Measurements from ENCODE around the gene SOWAHC. TPM values are rescaled to one million over a fixed set of nuclear protein-coding genes. Genes with fewer than 3 reads are reported as not detected.
A peak's percentile ranks its signal among the peaks of the same experiment; 100 is the strongest.
"Not testable (repeated sequence)": the region's sequence is repeated elsewhere in the genome, so short reads cannot be mapped to it uniquely, and the experiment has no call there.

SOWAHC gene
- total RNA-seq, 1 experiment from 2014 or later: 21.4 TPM

- H3K4me1 ChIP-seq: peaks cover 34% of the 10 kb centered on the region
- CTCF ChIA-PET: interaction anchor here (0.5 to 1.6 kb wide), 4 partner anchors 9 to 49 kb away, joined by 3 to 11 read pairs (median 4); partner anchors contain the start of genes SEPTIN10 and SOWAHC
- H3K36me3 ChIP-seq (ENCODE audit: control insufficient read depth, insufficient read depth, low read length): no peaks in the 10 kb centered on the region
- Mint-ChIP-seq H3K4me1 (ENCODE audit: low read depth, unreplicated experiment) (peaks cover 27% of the 10 kb centered on the region), H3K36me3 (ENCODE audit: insufficient read depth, unreplicated experiment) (no peaks in the 10 kb centered on the region), H3K27me3 (ENCODE audit: insufficient read depth, unreplicated experiment) (no peaks in the 10 kb centered on the region), H3K4me3 (ENCODE audit: unreplicated experiment) (peak overlapping the region; percentile 50), H3K9me3 (ENCODE audit: unreplicated experiment) (no peaks in the 10 kb centered on the region), H3K27ac (ENCODE audit: unreplicated experiment) (peak overlapping the region; percentile 73)
- POLR2A ChIA-PET: interaction anchor here (0.9 to 3.0 kb wide), 2 partner anchors 10 to 22 kb away, joined by 6 to 29 read pairs; partner anchors contain the start of genes SEPTIN10 and SOWAHC
- H3K27me3 ChIP-seq (replicated peaks; ENCODE audit: control insufficient read depth, insufficient read depth, low read length): no peaks in the 10 kb centered on the region
- intact Hi-C loops (cut with micrococcal nuclease; ENCODE audit: unreplicated experiment): loop anchor here (1.0 kb wide), 3 partner anchors 8 to 20 kb away; partner anchors contain the start of gene SOWAHC
- peak; percentile 79 to 82 for DNase-seq
- no peaks in the 10 kb centered on the region for H3K9me3 ChIP-seq
- TF ChIP-seq, protein P1, sequence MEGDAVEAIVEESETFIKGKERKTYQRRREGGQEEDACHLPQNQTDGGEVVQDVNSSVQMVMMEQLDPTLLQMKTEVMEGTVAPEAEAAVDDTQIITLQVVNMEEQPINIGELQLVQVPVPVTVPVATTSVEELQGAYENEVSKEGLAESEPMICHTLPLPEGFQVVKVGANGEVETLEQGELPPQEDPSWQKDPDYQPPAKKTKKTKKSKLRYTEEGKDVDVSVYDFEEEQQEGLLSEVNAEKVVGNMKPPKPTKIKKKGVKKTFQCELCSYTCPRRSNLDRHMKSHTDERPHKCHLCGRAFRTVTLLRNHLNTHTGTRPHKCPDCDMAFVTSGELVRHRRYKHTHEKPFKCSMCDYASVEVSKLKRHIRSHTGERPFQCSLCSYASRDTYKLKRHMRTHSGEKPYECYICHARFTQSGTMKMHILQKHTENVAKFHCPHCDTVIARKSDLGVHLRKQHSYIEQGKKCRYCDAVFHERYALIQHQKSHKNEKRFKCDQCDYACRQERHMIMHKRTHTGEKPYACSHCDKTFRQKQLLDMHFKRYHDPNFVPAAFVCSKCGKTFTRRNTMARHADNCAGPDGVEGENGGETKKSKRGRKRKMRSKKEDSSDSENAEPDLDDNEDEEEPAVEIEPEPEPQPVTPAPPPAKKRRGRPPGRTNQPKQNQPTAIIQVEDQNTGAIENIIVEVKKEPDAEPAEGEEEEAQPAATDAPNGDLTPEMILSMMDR (IDR thresholded peaks at IDR 0.05; ENCODE audit: insufficient read depth in 1 of 2, low read depth in 1 of 2, low read length in 1 of 2, severe bottlenecking in 1 of 2, unreplicated experiment in 1 of 2): no peak
- no peak overlapping the region for H3K4me3 ChIP-seq (ENCODE audit: low read depth, low read length)
- no TSS peak for BruUV-seq (replicated peaks)
Measured at GRCh38 chr2:109623923-109624322, 9.8 kb downstream of the SOWAHC start.

GRCh38 chr2:109624339-109624738 is 10.2 kb downstream of the SOWAHC start:
- Histone ChIP-seq H3K4me3 (ENCODE audit: low read depth, low read length) (no peak overlapping the region), H3K9me3 (no peaks in the 10 kb centered on the region), H3K27me3 (replicated peaks; ENCODE audit: control insufficient read depth, insufficient read depth, low read length) (no peaks in the 10 kb centered on the region), H3K36me3 (ENCODE audit: control insufficient read depth, insufficient read depth, low read length) (no peaks in the 10 kb centered on the region), H3K4me1 (peaks cover 30% of the 10 kb centered on the region)
- no peaks in the 10 kb centered on the region for H3K9me3 Mint-ChIP-seq (ENCODE audit: unreplicated experiment)
- BruUV-seq (replicated peaks): no TSS peak
- no peaks in the 10 kb centered on the region for H3K36me3 Mint-ChIP-seq (ENCODE audit: insufficient read depth, unreplicated experiment)
- POLR2A ChIA-PET: interaction anchor here (3.0 kb wide), 1 partner anchor 10 kb away, joined by 29 read pairs; the partner anchor contains the start of genes SEPTIN10 and SOWAHC
- peak overlapping the region; percentile 73 for H3K27ac Mint-ChIP-seq (ENCODE audit: unreplicated experiment)
- peak overlapping the region; percentile 50 for H3K4me3 Mint-ChIP-seq (ENCODE audit: unreplicated experiment)
- TF ChIP-seq, protein P1 (IDR thresholded peaks at IDR 0.05; ENCODE audit: insufficient read depth in 1 of 2, low read depth in 1 of 2, low read length in 1 of 2, severe bottlenecking in 1 of 2, unreplicated experiment in 1 of 2): no peak
- no peaks in the 10 kb centered on the region for H3K27me3 Mint-ChIP-seq (ENCODE audit: insufficient read depth, unreplicated experiment)
- DNase-seq: no peak
- intact Hi-C loops (cut with micrococcal nuclease; ENCODE audit: unreplicated experiment): loop anchor here (1.0 kb wide), 3 partner anchors 8 to 20 kb away; partner anchors contain the start of gene SOWAHC
- H3K4me1 Mint-ChIP-seq (ENCODE audit: low read depth, unreplicated experiment): peaks cover 27% of the 10 kb centered on the region
- CTCF ChIA-PET: interaction anchor here (1.4 to 1.6 kb wide), 3 partner anchors 10 to 39 kb away, joined by 4 to 11 read pairs (median 5); partner anchors contain the start of genes SEPTIN10 and SOWAHC

GRCh38 chr2:109628321-109628720 is 14.2 kb downstream of the SOWAHC start:
- H3K4me3 Mint-ChIP-seq (ENCODE audit: unreplicated experiment); H3K36me3 Mint-ChIP-seq (ENCODE audit: insufficient read depth, unreplicated experiment); DNase-seq; H3K27me3 ChIP-seq (replicated peaks; ENCODE audit: control insufficient read depth, insufficient read depth, low read length); H3K36me3 ChIP-seq (ENCODE audit: control insufficient read depth, insufficient read depth, low read length); CTCF ChIA-PET; H3K4me3 ChIP-seq (ENCODE audit: low read depth, low read length); intact Hi-C loops (cut with micrococcal nuclease; ENCODE audit: unreplicated experiment); H3K27ac Mint-ChIP-seq (ENCODE audit: unreplicated experiment); H3K9me3 Mint-ChIP-seq (ENCODE audit: unreplicated experiment); H3K9me3 ChIP-seq; BruUV-seq (replicated peaks); POLR2A ChIA-PET; H3K27me3 Mint-ChIP-seq (ENCODE audit: insufficient read depth, unreplicated experiment): not testable (repeated sequence)
- peaks cover 42% of the 10 kb centered on the region for H3K4me1 Mint-ChIP-seq (ENCODE audit: low read depth, unreplicated experiment)
- H3K4me1 ChIP-seq: peaks cover 51% of the 10 kb centered on the region

All from Caco-2 (cell line).